Stimulated activated naive CD8-positive, alpha-beta T cell treated with anti-CD3 and anti-CD28 coated beads, Interleukin-15, Interleukin-2, amounts not matched to agents 100 U/mL and 50 U/mL, for 24 hours (primary cell): ENCODE results near the gene RPS21.

ENCODE experiments used
- ATAC-seq: fragments of 150-1000 bp; cut with Tn5 transposase; one replicate; pipeline ENCODE4 v1.10.0; 2021
- DNase-seq: peaks from one replicate; pipeline ENCODE4 v3.0.0; 2021

Gene RPS21

DNA sequence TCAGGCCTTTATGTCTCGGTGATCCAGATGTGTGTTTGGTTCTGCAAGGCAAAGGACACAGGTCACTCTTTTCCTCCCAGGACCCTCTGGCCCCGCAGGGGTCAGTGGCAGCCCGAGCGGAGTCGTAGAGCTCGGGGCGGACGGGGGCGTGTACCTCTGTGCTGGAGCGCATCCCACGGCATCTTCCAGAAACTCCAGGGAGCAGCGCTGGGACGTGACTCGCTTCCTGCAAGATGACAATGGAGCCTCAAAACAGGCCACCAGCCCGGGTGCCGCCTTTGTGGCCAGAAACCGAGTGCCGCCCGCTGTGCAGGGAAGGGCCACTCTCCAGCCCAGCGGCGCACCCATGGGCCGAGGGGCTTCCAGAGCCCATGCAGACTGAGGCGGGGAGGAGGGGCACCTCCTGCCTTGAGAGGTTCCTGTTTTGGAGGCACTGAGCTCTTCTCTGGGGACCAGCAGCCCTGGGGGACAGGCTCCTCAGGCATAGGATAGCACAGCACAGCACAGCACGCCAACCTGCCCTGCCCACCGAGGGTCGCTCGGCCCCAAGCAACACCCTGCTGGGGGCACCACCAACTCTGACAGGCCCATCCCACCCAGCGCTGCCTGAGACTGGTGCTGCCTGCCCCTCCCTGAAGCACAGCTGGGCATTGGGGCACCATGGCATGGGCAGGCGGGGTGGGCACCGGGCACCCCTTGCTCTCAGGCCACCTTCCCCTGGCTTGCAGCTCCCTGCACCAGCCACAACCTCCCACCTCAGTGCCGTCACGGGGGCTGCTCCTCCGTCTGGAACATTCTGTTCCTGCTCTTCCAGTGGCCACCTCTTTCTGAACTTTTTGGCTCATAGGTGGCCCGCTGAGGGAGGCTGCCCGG, 9.7 kb downstream of the RPS21 start:
- ATAC-seq (no peak), DNase-seq (no peak)

GRCh38 chr20:62398120-62398821, 11.4 kb downstream of the RPS21 start:
- no peak for ATAC-seq
- DNase-seq: no peak

DNA sequence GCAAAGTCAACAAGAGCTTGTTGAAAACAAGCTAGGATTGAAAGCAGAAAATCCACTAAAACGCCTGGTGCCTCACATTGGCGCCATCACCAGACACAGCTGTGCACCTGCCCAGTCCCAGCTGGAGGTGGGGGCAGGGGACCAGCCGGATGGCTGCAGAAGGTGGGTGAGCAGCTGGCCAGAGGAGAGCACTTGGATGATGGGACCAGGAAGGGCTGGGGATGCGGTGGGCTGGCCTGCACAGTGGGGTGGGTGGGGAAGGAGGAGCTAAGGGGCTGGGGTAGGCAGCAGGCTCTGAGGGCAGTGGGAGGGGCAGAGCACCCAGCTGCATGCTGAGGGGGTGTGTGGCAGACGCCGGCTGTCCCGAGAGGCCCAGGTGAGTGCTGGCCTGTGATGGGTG, 13.1 kb downstream of the RPS21 start:
- no peak for ATAC-seq
- DNase-seq: no peak

DNA sequence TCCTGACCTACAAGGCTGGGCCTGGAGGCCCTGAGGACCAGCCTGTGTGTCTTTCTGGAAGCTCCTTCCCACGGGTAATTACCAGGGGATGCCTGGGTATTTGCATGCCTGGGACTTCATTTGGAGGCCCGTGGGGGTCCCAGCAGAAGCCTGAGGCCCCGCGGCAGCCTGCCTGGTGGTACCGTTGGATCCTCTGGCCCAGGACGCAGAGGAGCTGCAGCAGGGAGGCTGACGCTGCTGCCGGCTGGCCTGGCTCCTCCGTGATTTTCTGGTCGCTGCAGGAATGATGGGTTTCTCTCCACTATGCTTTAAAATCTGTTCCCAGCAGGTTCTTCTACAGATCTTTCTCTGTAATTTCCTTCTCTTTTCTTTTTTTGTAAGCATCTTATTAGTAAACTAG, 13.6 kb downstream of the RPS21 start:
- no peak for ATAC-seq
- no peak for DNase-seq

DNA sequence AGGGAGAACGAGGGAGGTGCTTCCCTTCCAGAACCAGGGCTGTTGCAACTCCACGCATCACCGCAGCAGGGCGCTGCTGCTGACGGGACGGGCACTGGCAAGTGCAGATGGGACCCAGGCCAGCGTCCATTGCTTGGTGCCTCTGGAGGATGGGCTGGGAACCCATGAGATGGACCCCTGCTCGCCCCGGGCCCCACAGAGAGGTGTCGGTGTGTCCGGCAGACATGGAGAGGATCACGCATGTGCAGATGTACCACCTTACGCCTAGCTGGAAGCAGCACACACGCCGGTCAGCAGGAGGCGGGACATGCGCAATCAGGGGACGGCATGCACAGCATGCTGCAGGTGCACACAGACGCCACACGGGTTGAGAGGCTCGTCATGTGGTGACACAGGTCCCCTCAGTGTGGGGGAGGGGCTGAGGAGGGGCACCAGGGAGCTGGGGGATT, 14.5 kb downstream of the RPS21 start:
- DNase-seq (no peak), ATAC-seq (no peak)

DNA sequence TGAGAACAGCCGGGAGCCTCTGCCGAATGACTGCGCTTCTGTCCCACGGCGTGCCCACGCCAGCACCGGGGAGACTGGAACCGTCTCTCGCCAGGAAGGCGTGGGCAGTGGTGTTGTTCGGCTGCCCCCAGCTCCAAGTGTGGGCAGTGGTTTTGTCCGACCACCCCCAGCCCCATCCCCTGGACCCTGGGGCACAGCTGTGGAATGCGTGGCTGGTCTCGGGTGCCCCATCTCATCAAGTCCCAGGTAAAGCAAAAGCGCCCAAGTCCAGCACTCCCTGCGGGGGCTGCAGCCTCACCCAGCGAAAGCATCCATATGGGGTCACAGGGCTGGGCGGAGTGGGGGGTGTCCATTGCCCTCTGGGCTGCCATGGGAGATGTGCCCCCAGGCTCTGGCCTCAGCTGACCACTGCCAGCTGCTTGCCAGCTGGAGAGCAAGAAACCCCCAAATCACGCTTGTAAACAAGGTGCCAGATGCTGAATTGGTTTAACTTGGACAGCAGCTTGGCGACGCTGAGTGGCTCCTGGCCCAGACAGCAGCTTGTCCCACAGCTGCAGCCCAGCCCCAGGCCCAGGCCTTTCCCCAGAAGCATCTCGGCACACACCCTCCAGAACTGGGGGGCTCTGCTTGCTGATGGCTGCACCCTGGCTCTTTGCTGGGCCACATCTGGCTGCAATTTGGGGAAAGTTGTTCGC, 15.7 kb downstream of the RPS21 start:
- ATAC-seq: no peak

DNA sequence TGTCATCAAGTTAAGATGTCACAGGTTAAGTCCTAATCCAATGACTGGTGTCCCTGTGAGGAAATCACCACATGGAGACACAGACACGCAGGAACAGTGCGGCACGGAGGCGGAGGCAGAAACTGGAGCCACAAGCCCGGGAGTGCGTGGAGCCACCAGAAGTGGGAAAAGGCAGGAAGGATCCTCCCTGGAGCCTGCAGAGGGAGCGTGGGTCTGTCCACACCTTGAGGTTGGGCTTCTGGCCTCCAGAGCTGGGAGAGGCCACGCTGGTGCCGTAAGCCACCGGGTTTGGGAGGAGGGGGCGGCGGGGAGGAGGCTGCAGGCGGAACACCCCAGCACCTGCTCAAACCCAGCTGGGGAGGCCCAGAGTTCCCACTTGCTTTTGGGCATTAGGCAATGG, 16.4 kb downstream of the RPS21 start:
- DNase-seq (no peak), ATAC-seq (no peak)

More for the DNA sequence above, 15.7 kb downstream of the RPS21 start:
- DNase-seq: no peak

GRCh38 chr20:62404112-62404665, 17.3 kb downstream of the RPS21 start:
- DNase-seq: no peak
- ATAC-seq: no peak

GRCh38 chr20:62404761-62405107, 17.8 kb downstream of the RPS21 start:
- ATAC-seq: no peak

DNA sequence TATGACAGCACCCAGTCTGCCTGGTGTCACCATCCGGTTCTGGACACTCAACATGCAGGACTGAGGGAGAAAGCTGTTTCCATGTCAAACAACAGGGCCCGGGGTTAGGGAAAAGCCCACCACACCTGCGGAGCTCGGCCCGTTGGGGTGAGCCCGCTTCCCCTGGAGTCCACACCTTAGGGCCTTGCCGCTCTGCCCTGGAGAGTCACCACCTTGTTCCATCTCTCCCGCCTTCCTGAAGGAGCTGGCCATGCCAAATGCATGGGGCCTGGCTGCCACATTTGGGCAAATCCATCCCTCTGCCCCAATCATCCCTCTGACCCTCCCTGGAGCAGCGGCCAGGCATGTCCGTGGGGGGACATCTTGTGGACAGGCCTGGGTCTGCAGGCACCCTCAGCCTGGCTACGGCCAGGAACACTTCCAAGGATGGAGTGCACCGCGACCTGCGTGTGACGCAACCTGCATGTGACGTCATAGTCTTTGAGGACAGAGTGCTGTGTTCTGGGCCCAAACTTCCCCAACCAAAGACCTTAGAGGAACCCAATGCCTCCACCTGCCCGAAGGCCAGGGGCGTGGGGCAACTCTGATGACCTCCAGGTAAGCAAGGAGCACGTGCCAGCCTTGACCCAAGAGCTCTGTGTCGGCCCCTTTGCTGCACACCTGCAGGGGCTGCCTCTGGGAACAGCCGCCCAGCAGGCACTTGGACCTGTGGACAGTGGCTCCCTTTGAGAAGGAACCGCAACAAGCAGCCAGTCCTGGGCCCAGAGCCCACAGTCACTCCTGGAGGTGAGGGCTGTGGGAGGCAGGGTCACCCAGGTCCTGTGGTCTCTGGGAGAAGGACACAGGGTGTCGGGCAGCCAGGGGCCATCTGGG, 18.4 kb downstream of the RPS21 start:
- ATAC-seq: no peak
- DNase-seq: no peak

More at GRCh38 chr20:62404761-62405107, 17.8 kb downstream of the RPS21 start:
- DNase-seq: no peak

- DNase-seq (no peak), ATAC-seq (no peak)
Measured at GRCh38 chr20:62405981-62406513, 19.1 kb downstream of the RPS21 start.

DNA sequence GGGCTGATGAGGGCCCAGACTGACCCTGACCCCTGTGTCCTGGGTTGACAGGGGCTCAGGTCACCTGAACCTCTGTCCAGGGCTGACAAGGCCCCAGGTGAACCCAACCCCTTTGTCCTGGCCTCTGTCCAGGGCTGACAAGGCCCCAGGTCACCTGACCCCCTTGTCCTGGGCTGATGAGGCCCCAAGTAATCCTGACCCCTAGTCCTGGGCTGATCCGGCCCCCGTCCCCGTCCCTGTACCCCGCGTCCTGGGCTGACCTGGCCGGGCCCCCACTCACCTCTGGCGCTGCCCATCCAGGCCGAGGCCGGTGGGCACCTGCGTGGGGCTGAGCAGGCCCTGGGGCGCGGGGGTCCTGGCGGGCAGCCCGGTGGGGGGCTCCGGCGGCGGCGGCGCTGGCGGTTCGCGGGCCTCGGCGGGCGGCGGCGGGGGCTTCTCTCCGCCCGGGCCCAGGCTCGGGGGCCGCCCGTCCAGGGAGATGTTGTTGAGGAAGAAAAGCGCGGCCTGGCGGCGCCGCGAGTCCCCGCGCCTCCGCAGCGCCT, 19.8 kb downstream of the RPS21 start:
- no peak for DNase-seq
- ATAC-seq: peak; percentile 0

DNA sequence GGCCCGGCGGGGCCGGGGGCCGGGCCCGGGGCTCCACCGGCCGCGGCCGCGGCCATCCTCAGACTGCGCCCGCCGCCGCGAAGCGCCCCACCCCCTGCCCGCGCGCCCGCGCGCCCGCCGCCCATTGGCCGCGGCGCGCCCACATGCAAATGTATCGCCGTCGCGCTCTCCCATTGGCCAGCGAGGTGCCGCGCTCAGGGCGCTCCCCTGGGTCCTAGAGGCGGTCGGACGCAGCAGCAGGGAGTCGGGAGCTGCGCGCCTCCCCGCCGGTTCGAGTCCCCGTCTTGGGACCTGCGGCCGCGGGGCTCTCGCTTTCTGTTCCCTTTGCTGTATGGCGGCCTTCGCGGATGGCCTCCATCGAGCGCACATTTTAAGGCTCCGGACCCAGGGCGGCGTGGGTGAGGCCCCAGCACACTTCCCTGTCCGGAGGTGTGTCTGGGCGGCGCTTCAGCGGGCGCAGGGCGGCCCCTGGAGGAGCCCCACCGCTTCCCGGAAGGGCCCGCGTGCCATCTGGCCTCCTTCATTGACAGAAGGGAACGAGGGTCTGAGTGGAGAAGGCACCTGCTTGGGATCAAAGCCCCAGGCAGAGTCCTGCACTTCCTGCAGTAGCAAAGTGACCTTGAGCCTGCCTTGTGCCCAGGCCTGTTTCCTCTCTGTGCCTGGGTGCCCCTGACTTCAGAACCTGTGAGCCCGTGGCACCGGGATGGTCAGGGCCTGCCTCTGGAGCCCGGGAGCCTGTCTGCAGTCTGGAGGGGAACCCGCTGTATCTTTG, 20.5 kb downstream of the RPS21 start, which contains the start of gene CABLES2:
TSS of gene CABLES2 (minus strand) at position 65 of the 772 bp plus-strand sequence. CDS start at position 56, 9 bp downstream.
- peak; percentile 92 for ATAC-seq

GRCh38 chr20:62408055-62408454, 21.2 kb downstream of the RPS21 start:
- no peak for ATAC-seq
- DNase-seq: no peak

More for the DNA sequence above, 20.5 kb downstream of the RPS21 start, which contains the start of gene CABLES2:
- DNase-seq: peak; percentile 92

- no peak for DNase-seq
- no peak for ATAC-seq
Measured at GRCh38 chr20:62408640-62409039, 21.7 kb downstream of the RPS21 start.

DNA sequence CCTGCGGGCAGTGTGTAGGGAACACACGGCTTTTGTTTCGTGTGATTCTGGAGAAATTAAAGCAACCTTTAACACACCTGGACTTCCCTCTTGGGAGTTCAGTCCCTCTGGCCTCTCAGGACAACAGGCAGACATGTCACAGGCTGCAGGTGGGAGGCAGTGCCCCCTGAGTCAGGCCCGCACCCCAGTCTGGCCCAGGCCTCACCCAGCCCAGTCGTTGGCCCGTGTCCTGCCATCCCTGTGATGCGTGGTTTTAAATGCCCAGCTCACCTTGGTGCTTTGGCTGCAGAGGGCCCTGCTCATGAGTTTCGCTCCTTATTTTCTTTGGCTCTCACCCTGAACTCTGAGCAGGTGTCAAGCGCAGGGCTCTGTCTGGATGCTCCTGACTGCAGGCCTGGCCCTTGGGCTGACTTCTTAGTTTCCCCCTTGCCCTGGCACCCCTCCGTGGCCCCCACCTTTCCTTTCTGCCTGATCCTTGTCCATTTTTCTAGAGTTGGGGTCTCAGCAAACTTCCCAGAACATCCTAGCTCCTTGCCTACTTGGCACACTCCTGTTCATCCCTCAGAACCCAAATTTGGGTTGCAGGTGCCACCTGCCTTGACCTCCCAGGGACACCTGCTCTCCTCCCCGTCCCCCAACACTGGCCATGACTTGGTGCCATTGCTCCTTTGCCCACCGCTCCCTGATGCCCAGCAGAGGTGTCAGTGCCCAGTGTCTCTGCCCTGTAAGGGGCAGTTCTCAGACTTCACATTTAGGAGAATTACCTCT, 22.4 kb downstream of the RPS21 start:
- no peak for ATAC-seq
- DNase-seq: no peak

DNA sequence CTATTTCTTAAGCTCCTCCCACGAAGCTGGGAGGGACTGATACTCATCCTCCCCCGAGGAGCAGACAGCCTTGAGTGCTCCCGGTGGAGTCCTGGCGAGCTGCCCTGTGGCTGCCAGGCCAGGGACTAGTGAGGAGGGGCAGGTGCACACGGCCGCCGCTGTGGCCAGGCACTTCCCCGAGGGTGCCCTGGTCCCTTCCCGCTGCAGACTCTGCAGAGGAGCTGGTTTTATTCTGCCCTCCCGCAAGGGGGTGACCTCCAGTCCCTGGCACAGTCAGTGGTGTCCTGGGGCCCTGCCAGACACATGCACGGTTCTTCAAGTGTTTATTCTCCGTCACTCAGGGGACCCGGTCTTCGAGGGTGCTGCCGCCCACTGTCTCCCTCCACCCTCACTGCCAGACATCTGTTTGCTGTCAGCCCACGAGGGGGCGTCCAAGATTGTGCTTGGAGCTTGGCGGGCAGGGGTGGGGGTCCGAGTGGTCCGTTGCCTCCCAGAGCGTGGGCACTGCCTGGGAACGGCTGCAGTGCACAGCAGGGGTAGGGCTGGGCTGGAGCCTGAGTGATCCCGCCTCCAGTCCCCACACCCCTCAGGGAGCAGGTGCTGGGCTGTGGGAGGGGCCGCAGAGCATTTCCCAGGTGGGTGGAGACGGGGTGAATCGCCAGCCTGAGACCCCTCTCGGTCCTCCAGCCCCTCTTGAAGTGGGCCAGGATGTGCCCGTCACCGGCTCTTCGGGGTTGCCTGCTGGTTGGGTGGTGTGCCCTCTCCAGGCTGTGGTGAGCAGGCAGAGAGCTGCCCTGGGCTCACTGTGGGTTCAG, 23.2 kb downstream of the RPS21 start:
- ATAC-seq (no peak), DNase-seq (peak; percentile 54)

- no peak for ATAC-seq
- no peak for DNase-seq
Measured at GRCh38 chr20:62410746-62411478, 24.0 kb downstream of the RPS21 start.
